Effector memory CD4-positive, alpha-beta T cell (primary cell): ENCODE data around the gene AADAT.

ENCODE experiments used
- DNase-seq, 3 donors: peaks; one replicate each; pipeline ENCODE4 v3.0.0-alpha.2; 2020
- H3K27ac ChIP-seq: 2 replicates; pipeline ENCODE4 v1.7.0; 2013; ENCODE audit warnings: mild to moderate bottlenecking, low read length, moderate library complexity; ENCODE audit not compliant: insufficient read depth, poor library complexity, severe bottlenecking
- H3K27me3 ChIP-seq: replicated peaks from 2 replicates; pipeline ENCODE4 v1.7.0; 2013; ENCODE audit warnings: mild to moderate bottlenecking, low read length; ENCODE audit not compliant: insufficient read depth, control insufficient read depth, poor library complexity, severe bottlenecking
- H3K36me3 ChIP-seq: 2 replicates; pipeline ENCODE4 v1.7.0; 2013; ENCODE audit warnings: mild to moderate bottlenecking, low read length, moderate library complexity; ENCODE audit not compliant: control insufficient read depth, insufficient read depth
- H3K4me1 ChIP-seq: 2 replicates; pipeline ENCODE4 v1.7.0; 2013; ENCODE audit warnings: low read length, mild to moderate bottlenecking; ENCODE audit not compliant: control insufficient read depth, insufficient read depth, poor library complexity, severe bottlenecking
- H3K4me3 ChIP-seq: 2 replicates; pipeline ENCODE4 v1.7.0; 2013; ENCODE audit warnings: low read length, low read depth, mild to moderate bottlenecking; ENCODE audit not compliant: insufficient read depth, poor library complexity, severe bottlenecking
- H3K9me3 ChIP-seq: 2 replicates; pipeline ENCODE4 v1.7.0; 2013; ENCODE audit warnings: mild to moderate bottlenecking, low read length, moderate library complexity; ENCODE audit not compliant: control insufficient read depth
- total RNA-seq, 3 donors: gene quantifications; one replicate each; lab custom pipeline; 2026; lab: John Stamatoyannopoulos, UW

The AADAT gene
- 0 reads per million in 3 donors for total RNA-seq

- Histone ChIP-seq H3K27me3 (peaks cover 9% of the 10 kb centered on the region), H3K4me3 (no peak within 1 kb of the TSS), H3K9me3 (no peaks in the 10 kb centered on the region), H3K36me3 (no peaks in the 10 kb centered on the region), H3K4me1 (no peaks in the 10 kb centered on the region), H3K27ac (no peak within 1 kb of the TSS)
- DNase-seq = no peak
Observed at GRCh38 chr4:170089668-170090351, at the start of gene AADAT. AADAT (minus strand) TSS chr4:170089956; CDS start chr4:170089690, 266 bp downstream.

DNA sequence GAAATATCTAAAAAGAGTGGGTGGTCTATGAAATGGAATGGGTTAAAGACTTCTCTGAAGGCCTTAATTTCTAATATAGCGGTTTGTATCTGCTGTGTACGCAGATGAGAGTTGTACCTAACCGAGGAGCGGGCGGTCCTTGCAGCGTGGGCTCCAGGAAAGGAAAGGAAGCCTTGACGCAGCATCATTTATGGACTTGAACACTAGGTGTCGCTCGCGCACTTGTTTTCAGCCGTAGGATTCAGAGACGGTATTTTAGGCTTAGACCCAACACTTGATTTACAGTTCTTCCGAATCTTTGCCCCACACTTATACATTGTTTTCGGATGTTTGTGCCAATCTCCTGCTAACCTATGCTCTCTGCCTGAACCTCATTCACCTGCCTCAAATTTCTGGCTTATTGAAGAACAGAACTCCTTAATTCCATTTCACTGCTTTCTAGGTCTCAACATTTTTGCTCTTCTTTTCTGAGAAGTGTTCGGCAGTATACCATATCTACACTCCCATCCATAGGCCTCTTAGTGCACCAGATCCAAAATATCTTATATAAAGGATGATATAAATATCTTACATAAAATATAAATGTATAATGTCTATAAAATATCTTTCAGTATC is 48.9 kb upstream of the AADAT start:
- Histone ChIP-seq H3K36me3 (no peaks in the 10 kb centered on the region), H3K4me3 (no peak overlapping the region), H3K4me1 (no peaks in the 10 kb centered on the region), H3K27ac (no peak overlapping the region), H3K9me3 (no peaks in the 10 kb centered on the region), H3K27me3 (no peaks in the 10 kb centered on the region)
- peak in 2 of 3 donors; percentile 13 to 40 for DNase-seq

- Histone ChIP-seq H3K36me3 (no peaks in the 10 kb centered on the region), H3K27ac (no peak overlapping the region), H3K9me3 (no peaks in the 10 kb centered on the region), H3K4me3 (no peak overlapping the region), H3K4me1 (no peaks in the 10 kb centered on the region), H3K27me3 (no peaks in the 10 kb centered on the region)
- no peak for DNase-seq
Observed at GRCh38 chr4:170137927-170138326, 48.2 kb upstream of the AADAT start.

GRCh38 chr4:170137466-170137865 is 47.7 kb upstream of the AADAT start:
- no peak overlapping the region for H3K4me3 ChIP-seq
- no peak overlapping the region for H3K27ac ChIP-seq
- no peak for DNase-seq

GRCh38 chr4:170134821-170135220 is 45.1 kb upstream of the AADAT start:
- Histone ChIP-seq H3K27ac (no peak overlapping the region), H3K4me1 (no peaks in the 10 kb centered on the region)

More at GRCh38 chr4:170137466-170137865, 47.7 kb upstream of the AADAT start:
- Histone ChIP-seq H3K36me3 (no peaks in the 10 kb centered on the region), H3K9me3 (no peaks in the 10 kb centered on the region), H3K27me3 (no peaks in the 10 kb centered on the region), H3K4me1 (no peaks in the 10 kb centered on the region)

GRCh38 chr4:170128219-170128804 is 38.6 kb upstream of the AADAT start:
- no peaks in the 10 kb centered on the region for H3K4me1 ChIP-seq
- no peaks in the 10 kb centered on the region for H3K36me3 ChIP-seq
- H3K27ac ChIP-seq = no peak overlapping the region
- no peaks in the 10 kb centered on the region for H3K27me3 ChIP-seq
- H3K4me3 ChIP-seq = no peak overlapping the region
- H3K9me3 ChIP-seq = no peaks in the 10 kb centered on the region
- DNase-seq = no peak

More at GRCh38 chr4:170134821-170135220, 45.1 kb upstream of the AADAT start:
- no peaks in the 10 kb centered on the region for H3K36me3 ChIP-seq
- no peak for DNase-seq
- no peak overlapping the region for H3K4me3 ChIP-seq
- no peaks in the 10 kb centered on the region for H3K9me3 ChIP-seq
- H3K27me3 ChIP-seq = no peaks in the 10 kb centered on the region

GRCh38 chr4:170127758-170128157 is 38.0 kb upstream of the AADAT start:
- Histone ChIP-seq H3K4me1 (no peaks in the 10 kb centered on the region), H3K36me3 (no peaks in the 10 kb centered on the region), H3K9me3 (no peaks in the 10 kb centered on the region), H3K27ac (no peak overlapping the region), H3K27me3 (no peaks in the 10 kb centered on the region), H3K4me3 (no peak overlapping the region)
- DNase-seq = no peak

- no peaks in the 10 kb centered on the region for H3K27me3 ChIP-seq
Observed at GRCh38 chr4:170124406-170124805, 34.6 kb upstream of the AADAT start.

DNA sequence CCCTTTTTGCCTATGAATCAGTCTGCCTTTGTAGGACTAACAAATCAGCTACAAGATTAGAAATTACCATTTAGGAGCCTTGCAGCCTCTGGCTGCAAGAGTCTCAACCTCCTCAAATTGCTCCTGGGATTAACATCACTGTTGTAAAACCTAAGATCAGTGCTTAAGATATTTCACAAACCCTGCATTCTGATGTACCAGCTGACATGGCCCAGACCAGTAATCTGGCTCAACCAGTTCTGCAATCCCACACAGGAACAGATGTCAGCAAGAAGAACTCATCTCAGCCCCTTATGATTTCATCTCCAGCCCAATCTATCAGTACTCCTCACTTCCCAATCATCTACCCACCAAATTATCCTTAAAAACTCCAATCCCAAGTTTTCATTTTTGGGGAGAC is 32.5 kb upstream of the AADAT start:
- no peaks in the 10 kb centered on the region for H3K4me1 ChIP-seq
- no peaks in the 10 kb centered on the region for H3K36me3 ChIP-seq
- H3K4me3 ChIP-seq = no peak overlapping the region
- no peak for DNase-seq
- H3K27ac ChIP-seq = no peak overlapping the region
- H3K9me3 ChIP-seq = no peaks in the 10 kb centered on the region
- no peaks in the 10 kb centered on the region for H3K27me3 ChIP-seq

More at GRCh38 chr4:170124406-170124805, 34.6 kb upstream of the AADAT start:
- H3K4me1 ChIP-seq = no peaks in the 10 kb centered on the region
- no peak for DNase-seq
- no peaks in the 10 kb centered on the region for H3K36me3 ChIP-seq
- H3K4me3 ChIP-seq = no peak overlapping the region
- no peak overlapping the region for H3K27ac ChIP-seq
- H3K9me3 ChIP-seq = no peaks in the 10 kb centered on the region

GRCh38 chr4:170114636-170115035 is 24.9 kb upstream of the AADAT start:
- Histone ChIP-seq H3K27me3 (no peaks in the 10 kb centered on the region), H3K36me3 (no peaks in the 10 kb centered on the region), H3K4me3 (no peak overlapping the region), H3K9me3 (no peaks in the 10 kb centered on the region), H3K27ac (no peak overlapping the region), H3K4me1 (no peaks in the 10 kb centered on the region)
- no peak for DNase-seq
